Stomach smooth muscle (tissue), 2 donors: Measurements from ENCODE around the gene POLD1.
"Not testable (repeated sequence)": the region's sequence is repeated elsewhere in the genome, so short reads cannot be mapped to it uniquely, and the experiment has no call there.

Source experiments
- H3K27ac ChIP-seq: one replicate; pipeline ENCODE4 v1.7.0; 2013; ENCODE audit warnings: mild to moderate bottlenecking, low read length, inconsistent platforms
- H3K27me3 ChIP-seq, 2 donors: one replicate each; pipeline ENCODE4 v1.7.0; 2013; ENCODE audit warnings: low read length in 2 of 2; ENCODE audit not compliant: insufficient read depth in 2 of 2, control insufficient read depth in 1 of 2
- H3K36me3 ChIP-seq, 2 donors: one replicate each; pipeline ENCODE4 v1.7.0; 2013; ENCODE audit warnings: low read length in 2 of 2; ENCODE audit not compliant: control insufficient read depth in 2 of 2, insufficient read depth in 2 of 2
- H3K4me1 ChIP-seq: one replicate; pipeline ENCODE4 v1.7.0; 2013; ENCODE audit warnings: low read length; ENCODE audit not compliant: control insufficient read depth, insufficient read depth
- H3K4me3 ChIP-seq, 2 donors: one replicate each; pipeline ENCODE4 v1.7.0; 2013; ENCODE audit warnings: low read length in 2 of 2
- H3K9ac ChIP-seq, 2 donors: one replicate each; pipeline ENCODE4 v1.7.0; 2013; ENCODE audit warnings: low read length in 2 of 2, mild to moderate bottlenecking in 1 of 2
- H3K9me3 ChIP-seq, 2 donors: one replicate each; pipeline ENCODE4 v1.7.0; 2013; ENCODE audit warnings: low read length in 2 of 2; ENCODE audit not compliant: control insufficient read depth in 2 of 2
- donor health status: healthy.
- donor health status: Pancreatic carcinoma.

The POLD1 gene

GRCh38 chr19:50432221-50433028 is 48.3 kb downstream of the POLD1 start, which contains the start of gene MYBPC2:
TSS of gene MYBPC2 (plus strand) at chr19:50432892. CDS start at chr19:50432954, 62 bp downstream.
- Histone ChIP-seq H3K4me3 (peak within 1 kb of the TSS; percentile 70 to 79), H3K36me3 (no peaks in the 10 kb centered on the region), H3K27me3 (peaks cover 41 to 47% of the 10 kb centered on the region in 2 donors), H3K9ac (peak within 1 kb of the TSS in 1 of 2 donors; percentile 41), H3K9me3 (no peaks in the 10 kb centered on the region), H3K4me1 (peaks cover 17% of the 10 kb centered on the region), H3K27ac (no peak within 1 kb of the TSS)

GRCh38 chr19:50433201-50434180 is 49.3 kb downstream of the POLD1 start:
- no peak overlapping the region for H3K9ac ChIP-seq

GRCh38 chr19:50434525-50434924 is 50.4 kb downstream of the POLD1 start:
- peaks cover 10% of the 10 kb centered on the region for H3K4me1 ChIP-seq
- peaks cover 36 to 38% of the 10 kb centered on the region in 2 donors for H3K27me3 ChIP-seq
- no peaks in the 10 kb centered on the region for H3K9me3 ChIP-seq
- H3K27ac ChIP-seq = no peak overlapping the region
- no peak overlapping the region for H3K4me3 ChIP-seq
- H3K36me3 ChIP-seq = no peaks in the 10 kb centered on the region
- no peak overlapping the region for H3K9ac ChIP-seq

More at GRCh38 chr19:50433201-50434180, 49.3 kb downstream of the POLD1 start:
- Histone ChIP-seq H3K27me3 (peaks cover 36 to 45% of the 10 kb centered on the region in 2 donors), H3K36me3 (no peaks in the 10 kb centered on the region), H3K4me3 (no peak overlapping the region), H3K4me1 (peaks cover 10% of the 10 kb centered on the region), H3K27ac (no peak overlapping the region), H3K9me3 (no peaks in the 10 kb centered on the region)

- H3K27me3 ChIP-seq = peaks cover 32 to 36% of the 10 kb centered on the region in 2 donors
- H3K9ac ChIP-seq = no peak overlapping the region
- no peak overlapping the region for H3K27ac ChIP-seq
- no peaks in the 10 kb centered on the region for H3K36me3 ChIP-seq
- H3K4me1 ChIP-seq = peaks cover 10% of the 10 kb centered on the region
- no peaks in the 10 kb centered on the region for H3K9me3 ChIP-seq
- no peak overlapping the region for H3K4me3 ChIP-seq
These were observed 51.1 kb downstream of the POLD1 start for GRCh38 chr19:50435221-50435620.

- Histone ChIP-seq H3K9me3 (no peaks in the 10 kb centered on the region), H3K27me3 (peaks cover 30 to 34% of the 10 kb centered on the region in 2 donors), H3K4me3 (no peak overlapping the region), H3K4me1 (peaks cover 10% of the 10 kb centered on the region), H3K36me3 (no peaks in the 10 kb centered on the region), H3K9ac (no peak overlapping the region), H3K27ac (no peak overlapping the region)
These were observed 51.5 kb downstream of the POLD1 start for GRCh38 chr19:50435627-50436026.

GRCh38 chr19:50437862-50438449 is 53.8 kb downstream of the POLD1 start:
- Histone ChIP-seq H3K36me3 (no peaks in the 10 kb centered on the region), H3K27me3 (peaks cover 13 to 19% of the 10 kb centered on the region in 2 donors), H3K4me1 (no peaks in the 10 kb centered on the region), H3K9me3 (no peaks in the 10 kb centered on the region), H3K9ac (no peak overlapping the region), H3K27ac (no peak overlapping the region), H3K4me3 (no peak overlapping the region)

GRCh38 chr19:50439130-50439529 is 55.0 kb downstream of the POLD1 start:
- not testable (repeated sequence) for H3K27ac ChIP-seq, H3K36me3 ChIP-seq, H3K4me1 ChIP-seq, H3K9ac ChIP-seq, H3K9me3 ChIP-seq, H3K4me3 ChIP-seq
- peaks cover 6 to 10% of the 10 kb centered on the region in 2 donors for H3K27me3 ChIP-seq

- peaks cover 0 to 4% of the 10 kb centered on the region in 2 donors for H3K9me3 ChIP-seq
- no peaks in the 10 kb centered on the region for H3K27me3 ChIP-seq
- H3K27ac ChIP-seq = no peak overlapping the region
- no peaks in the 10 kb centered on the region for H3K4me1 ChIP-seq
- no peaks in the 10 kb centered on the region for H3K36me3 ChIP-seq
- H3K9ac ChIP-seq = no peak overlapping the region
- no peak overlapping the region for H3K4me3 ChIP-seq
These were observed 59.9 kb downstream of the POLD1 start for GRCh38 chr19:50444059-50444458.

- Histone ChIP-seq H3K4me3 (no peak overlapping the region), H3K9ac (no peak overlapping the region), H3K9me3 (peaks cover 0 to 4% of the 10 kb centered on the region in 2 donors), H3K4me1 (no peaks in the 10 kb centered on the region), H3K27me3 (peaks cover 3 to 8% of the 10 kb centered on the region in 2 donors), H3K36me3 (no peaks in the 10 kb centered on the region), H3K27ac (no peak overlapping the region)
These were observed 62.9 kb downstream of the POLD1 start for GRCh38 chr19:50447053-50447452.

- Histone ChIP-seq H3K27ac (no peak overlapping the region), H3K36me3 (no peaks in the 10 kb centered on the region), H3K9ac (no peak overlapping the region), H3K9me3 (peaks cover 0 to 4% of the 10 kb centered on the region in 2 donors), H3K4me1 (no peaks in the 10 kb centered on the region), H3K27me3 (peaks cover 3 to 8% of the 10 kb centered on the region in 2 donors), H3K4me3 (no peak overlapping the region)
These were observed 63.6 kb downstream of the POLD1 start for GRCh38 chr19:50447750-50448149.
